Neutrophil (primary cell): Measurements from ENCODE around the gene TMF1.

Experiments
- H3K27ac ChIP-seq: fragments of 200-600 bp; sonication (generic); 2 replicates; pipeline ENCODE4 v1.5.1; 2016; ENCODE audit warnings: mild to moderate bottlenecking, moderate library complexity
- H3K27me3 ChIP-seq: fragments of 200-600 bp; sonication (generic); 2 replicates; pipeline ENCODE4 v1.6.0; 2016; ENCODE audit warnings: mild to moderate bottlenecking
- H3K36me3 ChIP-seq: fragments of 200-600 bp; sonication (generic); 2 replicates; pipeline ENCODE4 v1.5.1; 2017
- H3K4me1 ChIP-seq, 2 experiments: fragments of 200-600 bp in 1 of 2; sonication (generic) in 1 of 2; 1 replicate in 1 of 2; 2 replicates in 1 of 2; pipeline versions ENCODE4 v1.5.1 to v1.6.1; 2013 to 2016; ENCODE audit warnings: low read depth in 1 of 2, low read length in 1 of 2, mild to moderate bottlenecking in 1 of 2, moderate library complexity in 1 of 2; ENCODE audit not compliant: control insufficient read depth in 1 of 2, insufficient read depth in 1 of 2
- H3K4me3 ChIP-seq, 2 experiments: fragments of 200-600 bp in 1 of 2; sonication (generic) in 1 of 2; 1 replicate in 1 of 2; 2 replicates in 1 of 2; pipeline ENCODE4 v1.5.1; 2013 to 2016; ENCODE audit warnings: low read depth in 1 of 2, low read length in 1 of 2, mild to moderate bottlenecking in 1 of 2, moderate library complexity in 1 of 2
- H3K9me3 ChIP-seq: fragments of 200-600 bp; sonication (generic); 2 replicates; pipeline ENCODE4 v1.5.1; 2016
- TF ChIP-seq, protein P1 (sequence below): fragments of 200-600 bp; sonication (generic); IDR thresholded peaks from 2 replicates; pipeline ENCODE4 v1.5.1; 2016; ENCODE audit warnings: antibody characterized with exemption

Gene TMF1

DNA sequence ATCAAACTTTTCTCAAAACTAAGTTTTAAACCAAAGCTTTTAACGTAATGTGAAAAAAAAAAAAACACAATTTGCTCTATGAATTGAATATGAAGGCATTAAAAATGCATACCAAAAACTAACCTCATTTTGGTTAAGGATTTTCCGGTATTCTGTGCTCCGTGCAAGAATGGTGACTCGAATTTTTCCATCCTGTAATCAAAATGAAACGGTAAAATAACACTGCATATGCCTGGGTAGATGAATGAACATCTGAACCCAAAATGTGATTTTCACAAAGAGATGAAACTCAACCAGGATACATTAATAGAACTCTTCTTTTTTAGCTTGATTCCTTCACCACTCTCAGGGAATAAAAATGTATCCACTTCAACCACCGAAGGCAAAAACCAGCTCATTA, 64.8 kb downstream of the TMF1 start:
- Histone ChIP-seq H3K9me3 (no peaks in the 10 kb centered on the region), H3K4me1 (no peaks in the 10 kb centered on the region), H3K4me3 (no peak overlapping the region), H3K27ac (no peak overlapping the region), H3K27me3 (no peaks in the 10 kb centered on the region), H3K36me3 (peaks cover 15% of the 10 kb centered on the region)
- TF ChIP-seq, protein P1, sequence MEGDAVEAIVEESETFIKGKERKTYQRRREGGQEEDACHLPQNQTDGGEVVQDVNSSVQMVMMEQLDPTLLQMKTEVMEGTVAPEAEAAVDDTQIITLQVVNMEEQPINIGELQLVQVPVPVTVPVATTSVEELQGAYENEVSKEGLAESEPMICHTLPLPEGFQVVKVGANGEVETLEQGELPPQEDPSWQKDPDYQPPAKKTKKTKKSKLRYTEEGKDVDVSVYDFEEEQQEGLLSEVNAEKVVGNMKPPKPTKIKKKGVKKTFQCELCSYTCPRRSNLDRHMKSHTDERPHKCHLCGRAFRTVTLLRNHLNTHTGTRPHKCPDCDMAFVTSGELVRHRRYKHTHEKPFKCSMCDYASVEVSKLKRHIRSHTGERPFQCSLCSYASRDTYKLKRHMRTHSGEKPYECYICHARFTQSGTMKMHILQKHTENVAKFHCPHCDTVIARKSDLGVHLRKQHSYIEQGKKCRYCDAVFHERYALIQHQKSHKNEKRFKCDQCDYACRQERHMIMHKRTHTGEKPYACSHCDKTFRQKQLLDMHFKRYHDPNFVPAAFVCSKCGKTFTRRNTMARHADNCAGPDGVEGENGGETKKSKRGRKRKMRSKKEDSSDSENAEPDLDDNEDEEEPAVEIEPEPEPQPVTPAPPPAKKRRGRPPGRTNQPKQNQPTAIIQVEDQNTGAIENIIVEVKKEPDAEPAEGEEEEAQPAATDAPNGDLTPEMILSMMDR, result no peak

DNA sequence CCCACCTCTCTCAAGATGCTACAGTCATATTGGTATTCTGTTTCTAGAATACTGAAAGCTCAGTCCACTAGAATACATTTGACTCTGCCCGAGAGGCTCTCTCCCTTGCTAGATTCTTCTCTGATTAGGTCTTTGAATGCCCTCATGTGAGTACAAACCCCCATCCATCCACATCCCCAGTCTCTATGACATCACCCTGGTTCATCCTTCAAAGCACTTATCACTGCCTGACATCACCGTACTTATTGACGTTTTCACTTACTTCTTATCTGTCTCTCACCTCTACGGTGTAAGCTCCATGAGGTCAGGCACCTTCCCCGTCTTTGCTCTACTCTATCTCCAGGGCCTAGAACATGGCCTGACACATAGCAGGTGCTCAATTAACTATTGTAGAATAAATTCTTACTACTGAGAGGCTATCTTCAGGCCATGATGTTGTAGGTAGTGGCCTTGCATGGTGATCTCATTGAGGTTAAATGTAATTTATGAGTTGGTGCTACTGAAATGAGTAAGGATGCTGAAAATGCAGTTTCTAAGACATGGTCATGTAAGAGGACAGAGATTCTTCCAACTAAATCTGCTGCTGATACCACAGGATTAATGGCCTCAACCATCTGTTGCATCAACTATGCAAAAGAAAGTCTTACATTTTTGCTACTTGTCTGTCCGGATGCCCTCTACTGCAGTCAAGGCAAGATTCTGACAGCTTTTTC, 65.5 kb downstream of the TMF1 start:
- H3K27me3 ChIP-seq, result no peaks in the 10 kb centered on the region
- TF ChIP-seq, protein P1, result no peak
- peaks cover 17% of the 10 kb centered on the region for H3K36me3 ChIP-seq
- H3K4me1 ChIP-seq, result no peaks in the 10 kb centered on the region
- no peak overlapping the region for H3K4me3 ChIP-seq
- no peaks in the 10 kb centered on the region for H3K9me3 ChIP-seq
- H3K27ac ChIP-seq, result no peak overlapping the region

GRCh38 chr3:68985146-68985790, 66.9 kb downstream of the TMF1 start:
- peaks cover 27% of the 10 kb centered on the region for H3K36me3 ChIP-seq
- H3K4me3 ChIP-seq, result no peak overlapping the region
- H3K27ac ChIP-seq, result no peak overlapping the region
- no peaks in the 10 kb centered on the region for H3K27me3 ChIP-seq
- no peaks in the 10 kb centered on the region for H3K4me1 ChIP-seq
- H3K9me3 ChIP-seq, result no peaks in the 10 kb centered on the region
- TF ChIP-seq, protein P1, result no peak

- TF ChIP-seq, protein P1, result no peak
- Histone ChIP-seq H3K27ac (no peak overlapping the region), H3K27me3 (no peaks in the 10 kb centered on the region), H3K36me3 (peaks cover 29% of the 10 kb centered on the region), H3K4me1 (no peaks in the 10 kb centered on the region), H3K9me3 (no peaks in the 10 kb centered on the region), H3K4me3 (no peak overlapping the region)
Observed at GRCh38 chr3:68984011-68984530, 68.1 kb downstream of the TMF1 start.

DNA sequence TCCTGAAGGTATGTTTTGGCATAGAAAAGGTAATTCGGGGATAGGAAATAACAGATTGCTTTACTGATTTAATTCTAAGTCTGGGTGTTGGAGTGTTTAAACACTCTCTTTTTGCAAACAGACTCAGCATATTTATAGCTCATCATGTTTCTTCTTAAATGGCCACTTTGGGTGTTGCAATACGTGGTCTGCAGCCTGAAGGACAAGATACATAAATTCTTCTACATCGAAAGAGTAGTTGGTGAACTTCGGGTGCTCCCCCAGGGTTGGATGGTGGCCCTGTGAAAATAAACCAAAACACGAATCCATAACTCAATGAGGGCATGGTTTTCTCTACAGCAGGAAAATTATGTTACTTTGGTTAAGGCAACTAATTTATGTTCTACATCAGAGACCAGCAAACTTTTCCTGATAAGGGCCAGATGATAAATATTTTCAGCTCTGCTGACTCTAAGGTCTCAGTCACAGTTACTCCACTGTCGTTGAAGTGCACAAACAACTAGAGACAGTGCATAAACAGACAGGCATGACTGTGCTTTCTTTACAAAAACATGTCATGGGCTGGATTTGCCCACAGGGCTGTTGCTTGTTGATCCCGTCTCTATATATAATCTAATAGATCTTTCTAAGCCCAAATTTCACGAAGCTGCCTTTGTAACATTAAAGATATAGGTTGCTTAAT, 74.5 kb downstream of the TMF1 start:
- H3K36me3 ChIP-seq, result peaks cover 39% of the 10 kb centered on the region
- no peak overlapping the region for H3K4me3 ChIP-seq
- H3K4me1 ChIP-seq, result no peaks in the 10 kb centered on the region
- H3K27me3 ChIP-seq, result no peaks in the 10 kb centered on the region
- H3K27ac ChIP-seq, result no peak overlapping the region
- TF ChIP-seq, protein P1, result no peak
- H3K9me3 ChIP-seq, result no peaks in the 10 kb centered on the region
